Cerebellar cortex (tissue), 1 donor: ENCODE data around the gene DDX10.
A peak's percentile ranks its signal among the peaks of the same experiment; 100 is the strongest.
"Not testable (repeated sequence)": the region's sequence is repeated elsewhere in the genome, so short reads cannot be mapped to it uniquely, and the experiment has no call there.

Experiments used
- DNase-seq: peaks from one replicate; pipeline ENCODE4 v3.0.0-alpha.2; 2015; ENCODE audit warnings: low spot score

The DDX10 gene

GRCh38 chr11:108664730-108665525 lies at the start of gene DDX10:
TSS of gene DDX10 (plus strand) at chr11:108665069. CDS start at chr11:108665154, 85 bp downstream.
- DNase-seq = peak; percentile 99

- no peak for DNase-seq
Observed at GRCh38 chr11:108616549-108616948, 48.3 kb upstream of the DDX10 start.

DNA sequence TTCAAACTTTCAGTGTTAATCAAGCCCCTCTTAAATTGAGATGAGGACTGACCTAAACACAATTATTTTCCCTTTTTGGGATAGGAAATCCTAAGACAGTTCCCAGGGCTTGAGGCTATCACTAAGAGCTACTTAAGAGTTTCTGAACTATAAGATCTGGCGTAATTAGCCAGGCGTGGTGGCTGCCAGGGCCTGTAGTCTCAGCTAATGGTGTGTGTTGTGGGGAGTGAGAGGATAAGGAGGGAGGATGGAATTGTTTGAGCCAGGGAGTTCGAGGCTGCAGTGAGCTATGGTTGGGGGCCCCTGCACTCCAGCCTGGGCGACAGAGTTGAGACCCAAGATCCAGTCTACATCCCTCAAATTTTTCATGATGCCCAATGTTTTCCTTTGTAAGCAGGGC lies 47.8 kb upstream of the DDX10 start:
- no peak for DNase-seq

DNA sequence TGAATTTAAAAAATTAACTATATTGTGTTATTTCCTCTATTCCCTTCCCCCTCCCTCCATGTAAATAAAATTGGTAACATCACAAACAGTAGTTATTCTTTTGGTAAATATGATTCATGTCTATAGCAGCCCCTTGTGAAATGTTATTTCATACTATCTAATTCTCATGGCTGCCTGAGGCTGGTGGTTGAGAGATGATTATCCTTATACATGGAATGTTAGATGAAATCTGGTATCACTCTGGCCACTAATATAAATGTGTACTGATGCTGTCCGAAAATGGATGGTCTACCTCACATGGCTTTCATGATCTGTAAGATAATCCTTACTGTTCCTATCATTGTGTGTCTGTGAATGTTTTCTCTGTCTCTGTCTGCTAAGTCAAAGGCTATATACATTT lies 46.3 kb upstream of the DDX10 start:
- no peak for DNase-seq

DNA sequence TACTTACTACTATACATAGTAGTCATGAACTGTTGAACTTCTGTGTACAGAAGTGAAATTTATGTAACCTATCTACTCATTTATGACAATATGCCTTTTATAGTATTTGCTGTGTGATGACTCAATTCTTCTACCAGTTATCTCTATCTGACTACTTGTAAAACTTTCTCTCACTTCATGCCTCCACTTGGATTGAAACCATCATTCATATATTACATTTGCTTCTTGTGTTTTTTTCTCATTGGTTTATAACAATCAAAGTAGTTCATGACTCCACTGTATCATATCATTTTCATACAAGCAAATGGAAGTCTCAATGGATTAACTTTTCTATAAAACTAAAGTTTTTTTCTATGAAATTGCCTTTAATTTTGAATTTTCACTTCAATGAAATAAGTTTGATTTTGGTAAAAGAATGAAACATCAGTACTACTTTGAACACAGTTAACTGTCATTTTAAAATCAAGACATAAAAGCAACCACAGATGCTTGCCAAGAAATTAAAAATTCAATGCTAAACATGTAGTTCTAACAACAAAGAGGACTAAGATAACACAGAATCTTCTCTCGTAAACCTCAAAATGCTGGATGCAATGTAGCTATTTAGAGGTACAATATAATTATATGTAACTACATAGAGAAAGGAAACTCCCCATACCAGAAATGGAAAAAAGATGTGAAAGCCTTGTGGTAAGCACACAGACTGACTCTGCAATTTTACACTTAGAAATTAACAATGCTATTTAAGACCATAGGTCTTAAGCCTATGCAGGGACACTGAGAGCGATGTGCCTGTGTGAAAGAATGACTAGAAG lies 43.7 kb upstream of the DDX10 start:
- DNase-seq = no peak

DNA sequence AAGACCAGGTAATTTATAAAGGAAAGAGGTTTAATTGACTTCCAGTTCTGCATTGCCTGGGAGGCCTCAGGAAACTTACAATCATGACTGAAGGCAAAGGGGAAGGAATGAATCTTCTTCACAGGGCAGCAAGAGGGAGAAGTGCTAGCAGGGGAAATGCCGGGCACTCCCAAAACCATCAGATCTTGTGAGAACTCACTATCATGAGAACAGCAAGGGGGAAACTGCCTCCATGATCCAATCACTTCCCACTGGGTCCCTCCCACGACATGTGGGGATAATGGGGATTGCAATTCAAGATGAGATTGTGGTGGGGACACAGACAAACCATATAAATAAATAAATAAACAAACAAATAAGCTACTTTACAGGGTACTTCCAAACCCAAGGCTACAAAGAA lies 42.5 kb upstream of the DDX10 start:
- no peak for DNase-seq

- no peak for DNase-seq
Observed at GRCh38 chr11:108624196-108624925, 40.5 kb upstream of the DDX10 start.

DNA sequence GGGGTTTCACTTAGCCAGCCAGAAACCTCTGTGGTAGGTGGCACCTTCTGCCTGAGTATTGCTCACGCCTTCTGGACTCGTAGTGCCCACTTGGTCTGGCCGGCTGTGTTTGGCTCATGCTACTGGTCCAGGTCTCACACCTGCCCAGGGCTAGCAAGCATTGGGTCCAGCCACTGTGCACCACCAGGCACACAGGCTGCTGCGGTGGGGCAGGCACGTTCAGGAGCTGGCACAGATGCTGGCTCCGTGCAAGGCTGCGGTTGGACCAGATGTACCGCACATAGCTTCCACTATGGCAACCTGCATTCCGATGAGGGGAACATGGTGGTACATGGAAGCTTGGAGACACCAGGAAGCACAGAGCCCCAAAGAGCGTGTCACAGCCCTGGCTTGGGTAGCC lies 36.5 kb upstream of the DDX10 start:
- no peak for DNase-seq

DNA sequence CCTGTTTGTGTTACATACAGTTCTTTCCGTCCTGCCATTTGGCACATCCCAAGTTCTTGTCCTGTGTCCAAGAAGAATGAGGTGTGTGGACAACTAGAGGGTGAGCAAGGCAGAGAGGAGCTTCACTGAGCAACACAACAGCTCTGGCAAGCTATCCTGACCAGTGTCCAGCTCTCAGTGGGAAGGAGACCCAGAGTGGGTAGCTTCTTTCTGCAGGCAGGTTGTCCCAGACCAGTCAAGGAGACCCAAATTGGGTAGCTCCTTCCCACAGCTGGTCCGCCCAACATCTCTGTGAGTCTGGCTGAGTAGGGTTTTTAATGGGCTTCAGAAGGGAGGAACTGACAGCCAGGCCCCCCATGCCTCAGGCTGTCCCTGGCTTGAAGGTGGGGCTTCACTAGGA lies 36.1 kb upstream of the DDX10 start:
- DNase-seq = no peak

DNA sequence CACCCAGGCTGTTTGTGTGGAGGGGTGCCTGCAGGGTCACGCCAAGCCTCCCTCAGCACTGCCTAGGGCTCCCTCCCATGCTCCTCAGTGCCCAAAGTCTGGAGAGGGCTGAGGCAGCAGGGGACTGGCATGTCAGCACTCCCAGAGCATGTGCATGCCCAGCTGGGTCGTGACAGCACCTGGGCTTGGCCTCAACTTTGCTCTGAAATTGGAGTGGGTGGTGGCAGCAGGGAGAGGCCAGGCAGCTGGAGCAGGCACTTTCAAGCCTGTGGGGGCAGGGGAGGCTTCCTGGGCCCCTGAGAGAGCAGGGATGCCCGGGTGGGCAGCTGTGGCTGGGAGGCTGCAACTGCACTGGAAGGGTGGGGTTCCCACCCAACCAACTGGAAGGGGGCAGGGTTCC lies 35.6 kb upstream of the DDX10 start:
- DNase-seq = no peak

- peak; percentile 11 for DNase-seq
Observed at GRCh38 chr11:108632041-108632704, 32.7 kb upstream of the DDX10 start.

- DNase-seq = no peak
Observed at GRCh38 chr11:108635106-108635505, 29.8 kb upstream of the DDX10 start.

DNA sequence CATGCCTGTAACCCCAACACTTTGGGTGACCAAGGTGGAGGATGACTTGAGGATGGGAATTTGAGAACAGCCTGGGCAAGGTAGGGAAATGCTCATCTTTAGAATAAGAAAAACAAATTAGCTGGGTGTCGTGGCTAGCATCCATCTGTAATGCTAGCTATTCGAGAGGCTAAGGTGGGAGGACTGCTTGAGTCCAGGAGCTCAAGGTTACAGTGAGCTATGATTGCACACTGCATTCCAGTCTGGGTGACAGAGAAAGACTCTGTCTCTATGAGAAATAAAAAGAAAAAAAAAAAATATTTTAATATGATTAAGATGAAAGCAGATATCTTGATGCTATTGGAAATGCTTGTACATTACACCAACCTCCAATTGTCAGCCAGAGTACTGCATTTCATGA lies 28.6 kb upstream of the DDX10 start:
- DNase-seq = no peak

GRCh38 chr11:108639146-108639545 lies 25.7 kb upstream of the DDX10 start:
- DNase-seq = no peak

- not testable (repeated sequence) for DNase-seq
Observed at GRCh38 chr11:108641752-108642151, 23.1 kb upstream of the DDX10 start.

- no peak for DNase-seq
Observed at GRCh38 chr11:108643974-108644373, 20.9 kb upstream of the DDX10 start.

- DNase-seq = no peak
Observed at GRCh38 chr11:108645970-108646369, 18.9 kb upstream of the DDX10 start.

DNA sequence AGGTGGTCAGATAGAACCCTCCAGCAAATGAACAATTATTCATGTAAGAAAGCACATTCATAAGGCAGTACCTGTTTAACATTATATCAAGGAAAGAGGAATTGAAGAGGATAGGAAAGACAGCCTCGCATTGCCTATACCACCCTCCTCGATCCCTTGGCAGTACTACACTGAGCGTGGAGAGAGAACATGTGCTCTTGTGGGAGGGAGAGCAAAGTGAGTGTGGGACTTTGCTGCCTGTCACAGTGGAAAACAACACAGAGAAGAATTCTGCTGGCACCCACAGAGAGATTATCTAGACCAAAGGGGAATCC lies 17.5 kb upstream of the DDX10 start:
- no peak for DNase-seq

DNA sequence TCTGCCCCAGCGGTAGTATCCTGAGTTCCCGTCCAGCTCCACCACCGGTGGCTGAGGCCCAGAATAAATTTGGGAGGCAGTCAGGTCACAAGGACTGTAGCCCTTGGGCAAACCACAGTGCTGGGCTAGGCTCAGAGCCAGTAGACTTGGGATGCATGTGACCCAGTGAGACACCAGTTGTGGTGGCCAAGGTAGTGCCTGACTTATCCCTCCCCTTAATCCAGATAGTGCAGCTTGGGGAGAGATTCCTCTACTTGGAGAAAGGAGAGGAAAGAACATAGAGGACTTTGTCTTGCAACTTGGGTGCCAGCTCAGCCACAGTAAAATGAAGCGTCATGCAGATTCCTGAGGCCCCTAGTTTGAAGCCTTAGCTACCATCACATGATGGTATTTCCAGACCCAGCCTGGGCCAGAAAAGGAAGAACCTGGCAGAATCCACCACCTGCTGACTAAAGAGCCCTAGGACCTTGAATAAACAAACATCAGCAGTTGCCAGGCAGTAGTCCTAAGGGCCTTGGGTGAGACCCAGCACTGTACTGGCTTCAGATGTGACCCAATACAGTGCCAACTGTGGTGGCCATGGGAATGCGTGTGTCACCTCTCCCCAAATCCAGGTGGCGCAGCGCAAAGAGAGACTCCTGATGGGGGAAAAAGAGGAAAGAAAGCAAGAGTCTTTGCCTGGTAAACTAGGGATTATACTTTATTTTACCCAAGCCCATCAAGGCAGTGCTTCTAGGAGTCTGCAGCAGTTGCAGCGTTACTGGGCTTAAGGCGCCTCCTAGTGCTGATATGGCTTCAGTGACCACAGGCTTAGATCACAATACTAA lies 17.0 kb upstream of the DDX10 start:
- peak; percentile 92 for DNase-seq

GRCh38 chr11:108648528-108648885 lies 16.4 kb upstream of the DDX10 start:
- no peak for DNase-seq

DNA sequence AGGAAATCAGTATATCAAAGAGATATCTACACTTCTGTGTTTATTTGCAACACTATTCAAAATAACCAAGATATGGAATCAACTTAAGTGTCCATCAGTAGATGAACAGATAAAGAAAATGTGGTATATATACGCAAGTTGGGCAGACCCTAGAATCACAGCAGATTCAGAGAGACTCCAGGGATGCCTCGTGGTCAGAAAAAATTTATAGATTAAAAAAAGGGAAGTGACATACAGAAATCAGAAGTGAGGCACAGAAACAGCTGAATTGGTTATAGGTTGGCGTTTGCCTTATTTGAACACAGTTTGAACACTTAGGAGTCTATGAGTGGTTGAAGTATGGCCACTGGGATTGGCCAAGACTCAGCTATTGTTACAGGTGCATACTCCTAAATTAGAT lies 10.8 kb upstream of the DDX10 start:
- DNase-seq = not testable (repeated sequence)
